T-helper 1 cell treated with Interleukin-12 subunit alpha and Interleukin-12 subunit beta and Interleukin-4 antibody, amounts not matched to agents 30 μg/mL and 1 μg/mL, for 36 hours (primary cell): Measurements from ENCODE around the gene NRG2.

ENCODE experiments used
- H3K27ac Mint-ChIP-seq: one replicate; pipeline ENCODE4 v1.8.0; 2021; ENCODE audit warnings: mild to moderate bottlenecking, mixed read lengths
- H3K27me3 Mint-ChIP-seq: one replicate; pipeline ENCODE4 v1.8.0; 2021; ENCODE audit warnings: low read depth, mixed read lengths
- H3K36me3 Mint-ChIP-seq: one replicate; pipeline ENCODE4 v1.8.0; 2021; ENCODE audit warnings: low read depth, mixed read lengths
- H3K4me1 Mint-ChIP-seq: one replicate; pipeline ENCODE4 v1.8.0; 2021; ENCODE audit warnings: low read depth, mixed read lengths
- H3K4me3 Mint-ChIP-seq: one replicate; pipeline ENCODE4 v1.8.0; 2021; ENCODE audit warnings: mild to moderate bottlenecking, moderate library complexity, mixed read lengths
- H3K9me3 Mint-ChIP-seq: one replicate; pipeline ENCODE4 v1.8.0; 2021; ENCODE audit warnings: mixed read lengths

The NRG2 gene

GRCh38 chr5:139849501-139849900, 193.6 kb downstream of the NRG2 start:
- H3K27me3 Mint-ChIP-seq, result peaks cover 47% of the 10 kb centered on the region
- no peak overlapping the region for H3K27ac Mint-ChIP-seq
- H3K4me1 Mint-ChIP-seq, result peaks cover under 1% of the 10 kb centered on the region
- no peaks in the 10 kb centered on the region for H3K36me3 Mint-ChIP-seq
- H3K4me3 Mint-ChIP-seq, result peak overlapping the region; percentile 59
- no peaks in the 10 kb centered on the region for H3K9me3 Mint-ChIP-seq

- Mint-ChIP-seq H3K27me3 (peaks cover 49% of the 10 kb centered on the region), H3K4me1 (peaks cover 3% of the 10 kb centered on the region), H3K9me3 (no peaks in the 10 kb centered on the region), H3K4me3 (peak overlapping the region; percentile 68), H3K27ac (no peak overlapping the region), H3K36me3 (no peaks in the 10 kb centered on the region)
These were observed 194.5 kb downstream of the NRG2 start for GRCh38 chr5:139848508-139849100.

DNA sequence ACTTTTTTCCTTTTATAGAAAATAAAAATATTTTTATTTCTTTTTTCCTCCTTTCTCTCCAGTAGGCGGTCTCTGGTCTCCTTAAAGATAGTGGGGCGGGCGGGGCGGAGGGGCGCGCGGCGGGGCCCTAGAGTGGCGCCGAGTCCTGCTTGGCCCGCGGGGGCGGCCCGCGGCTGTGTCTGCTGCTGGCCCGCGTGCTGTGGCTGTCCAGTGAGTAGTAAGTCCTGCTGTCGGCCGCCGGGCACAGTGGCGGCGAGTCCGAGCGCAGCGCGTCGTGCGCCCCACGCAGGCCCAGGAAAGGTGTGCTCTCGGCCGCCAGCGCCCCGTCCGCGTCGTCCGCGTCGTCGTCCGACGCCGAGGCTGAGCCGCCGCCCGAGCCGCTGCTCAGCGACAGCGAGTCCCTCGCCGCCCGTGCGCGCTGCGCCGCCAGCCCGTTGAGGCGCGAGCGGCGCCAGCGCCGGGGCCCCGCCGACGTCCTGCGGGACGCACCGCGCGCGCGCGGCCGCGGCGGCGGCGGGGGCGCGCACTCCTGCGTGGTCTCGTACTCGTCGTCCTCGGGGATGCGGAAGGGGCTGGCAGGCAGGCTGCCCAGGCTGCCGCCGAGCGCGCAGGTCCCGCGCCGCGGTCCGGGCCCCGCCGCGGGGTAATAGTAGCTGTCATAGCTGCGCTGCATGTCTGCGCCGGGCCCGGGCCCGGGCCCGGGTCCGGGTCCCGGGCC, 195.2 kb downstream of the NRG2 start:
- Mint-ChIP-seq H3K27ac (no peak overlapping the region), H3K36me3 (no peaks in the 10 kb centered on the region), H3K4me3 (peak overlapping the region; percentile 34), H3K27me3 (peaks cover 49% of the 10 kb centered on the region), H3K9me3 (no peaks in the 10 kb centered on the region), H3K4me1 (peaks cover 3% of the 10 kb centered on the region)

GRCh38 chr5:139847091-139847490, 196.0 kb downstream of the NRG2 start:
- Mint-ChIP-seq H3K4me3 (peak overlapping the region; percentile 9), H3K4me1 (peaks cover 3% of the 10 kb centered on the region), H3K27me3 (peaks cover 51% of the 10 kb centered on the region), H3K36me3 (no peaks in the 10 kb centered on the region), H3K9me3 (no peaks in the 10 kb centered on the region), H3K27ac (no peak overlapping the region)

GRCh38 chr5:139845846-139846681, 197.0 kb downstream of the NRG2 start:
- Mint-ChIP-seq H3K36me3 (no peaks in the 10 kb centered on the region), H3K4me1 (peaks cover 3% of the 10 kb centered on the region), H3K27me3 (peaks cover 59% of the 10 kb centered on the region), H3K27ac (no peak overlapping the region), H3K4me3 (no peak overlapping the region), H3K9me3 (no peaks in the 10 kb centered on the region)

- Mint-ChIP-seq H3K27ac (no peak overlapping the region), H3K9me3 (no peaks in the 10 kb centered on the region), H3K4me3 (no peak overlapping the region), H3K36me3 (no peaks in the 10 kb centered on the region), H3K27me3 (peaks cover 53% of the 10 kb centered on the region), H3K4me1 (peaks cover 3% of the 10 kb centered on the region)
These were observed 198.5 kb downstream of the NRG2 start for GRCh38 chr5:139844472-139845145.

- H3K27ac Mint-ChIP-seq, result no peak overlapping the region
- H3K4me1 Mint-ChIP-seq, result peaks cover 3% of the 10 kb centered on the region
- H3K36me3 Mint-ChIP-seq, result no peaks in the 10 kb centered on the region
- H3K27me3 Mint-ChIP-seq, result peaks cover 47% of the 10 kb centered on the region
- H3K9me3 Mint-ChIP-seq, result no peaks in the 10 kb centered on the region
- no peak overlapping the region for H3K4me3 Mint-ChIP-seq
These were observed 199.1 kb downstream of the NRG2 start for GRCh38 chr5:139843991-139844390.

DNA sequence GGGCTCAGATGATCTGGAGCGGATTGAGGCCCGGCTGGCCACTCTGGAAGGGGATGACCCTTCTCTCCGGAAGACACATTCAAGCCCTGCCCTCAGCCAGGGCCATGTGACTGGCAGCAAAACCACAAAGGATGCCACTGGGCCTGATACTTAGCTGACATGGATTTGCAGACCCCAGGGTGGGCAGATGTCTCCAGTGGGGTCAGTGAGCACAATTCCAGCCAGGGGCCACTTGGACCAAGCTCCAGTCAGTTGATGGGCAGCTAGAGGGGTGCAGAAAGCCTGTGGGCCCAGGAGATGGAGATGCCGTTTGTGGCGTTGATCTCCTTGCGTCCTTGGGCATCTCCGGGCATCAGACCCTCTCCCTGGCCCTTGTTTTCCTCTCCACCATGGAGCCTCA, 200.8 kb downstream of the NRG2 start:
- Mint-ChIP-seq H3K36me3 (no peaks in the 10 kb centered on the region), H3K27ac (no peak overlapping the region), H3K4me3 (no peak overlapping the region), H3K9me3 (no peaks in the 10 kb centered on the region), H3K4me1 (peaks cover 3% of the 10 kb centered on the region), H3K27me3 (peaks cover 40% of the 10 kb centered on the region)

DNA sequence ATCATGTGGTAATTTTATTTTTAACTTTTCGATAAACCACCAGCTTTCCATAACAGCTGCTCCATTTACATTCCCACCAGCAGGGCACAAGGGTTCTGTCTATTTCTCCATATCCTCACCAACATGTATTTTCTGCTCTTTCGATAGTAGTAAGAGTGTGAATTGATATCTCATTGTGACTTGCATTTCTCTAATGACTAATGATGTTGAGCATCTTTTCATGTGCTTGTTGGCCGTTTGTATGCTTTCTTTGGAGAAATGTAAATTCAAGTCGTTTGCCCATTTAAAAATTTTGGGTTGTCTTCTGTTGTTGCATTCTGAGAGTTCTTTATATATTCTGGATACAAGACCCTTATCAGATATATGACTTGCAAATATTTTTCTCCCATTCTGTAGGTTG, 201.6 kb downstream of the NRG2 start:
- Mint-ChIP-seq H3K27me3 (peaks cover 32% of the 10 kb centered on the region), H3K9me3 (no peaks in the 10 kb centered on the region), H3K27ac (no peak overlapping the region), H3K4me1 (peaks cover 3% of the 10 kb centered on the region), H3K4me3 (no peak overlapping the region), H3K36me3 (no peaks in the 10 kb centered on the region)

DNA sequence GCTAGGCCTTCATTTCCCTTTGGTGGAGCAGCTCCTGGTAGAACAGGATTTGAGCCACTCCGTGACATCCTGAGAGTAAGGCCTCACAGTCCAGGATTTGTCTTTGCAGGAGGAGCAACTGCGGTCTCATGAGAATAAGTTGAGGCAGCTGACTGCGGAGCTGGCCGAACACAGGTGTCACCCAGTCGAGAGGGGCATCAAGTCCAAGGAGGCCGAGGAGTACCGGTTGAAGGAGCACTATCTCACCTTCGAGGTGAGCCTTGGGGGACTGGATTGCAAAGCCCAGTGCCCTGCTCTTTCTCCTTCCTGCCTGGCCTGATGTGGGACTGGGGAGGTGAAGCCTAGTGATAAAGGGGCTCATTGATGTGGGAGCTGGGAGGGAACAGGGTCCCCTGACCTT, 203.2 kb downstream of the NRG2 start:
- peaks cover 3% of the 10 kb centered on the region for H3K4me1 Mint-ChIP-seq
- H3K27ac Mint-ChIP-seq, result no peak overlapping the region
- no peaks in the 10 kb centered on the region for H3K36me3 Mint-ChIP-seq
- no peaks in the 10 kb centered on the region for H3K9me3 Mint-ChIP-seq
- H3K27me3 Mint-ChIP-seq, result peaks cover 16% of the 10 kb centered on the region
- no peak overlapping the region for H3K4me3 Mint-ChIP-seq

GRCh38 chr5:139839232-139839815, 203.8 kb downstream of the NRG2 start:
- Mint-ChIP-seq H3K27me3 (peaks cover 10% of the 10 kb centered on the region), H3K9me3 (no peaks in the 10 kb centered on the region), H3K36me3 (no peaks in the 10 kb centered on the region), H3K4me1 (peaks cover under 1% of the 10 kb centered on the region), H3K27ac (no peak overlapping the region), H3K4me3 (no peak overlapping the region)

DNA sequence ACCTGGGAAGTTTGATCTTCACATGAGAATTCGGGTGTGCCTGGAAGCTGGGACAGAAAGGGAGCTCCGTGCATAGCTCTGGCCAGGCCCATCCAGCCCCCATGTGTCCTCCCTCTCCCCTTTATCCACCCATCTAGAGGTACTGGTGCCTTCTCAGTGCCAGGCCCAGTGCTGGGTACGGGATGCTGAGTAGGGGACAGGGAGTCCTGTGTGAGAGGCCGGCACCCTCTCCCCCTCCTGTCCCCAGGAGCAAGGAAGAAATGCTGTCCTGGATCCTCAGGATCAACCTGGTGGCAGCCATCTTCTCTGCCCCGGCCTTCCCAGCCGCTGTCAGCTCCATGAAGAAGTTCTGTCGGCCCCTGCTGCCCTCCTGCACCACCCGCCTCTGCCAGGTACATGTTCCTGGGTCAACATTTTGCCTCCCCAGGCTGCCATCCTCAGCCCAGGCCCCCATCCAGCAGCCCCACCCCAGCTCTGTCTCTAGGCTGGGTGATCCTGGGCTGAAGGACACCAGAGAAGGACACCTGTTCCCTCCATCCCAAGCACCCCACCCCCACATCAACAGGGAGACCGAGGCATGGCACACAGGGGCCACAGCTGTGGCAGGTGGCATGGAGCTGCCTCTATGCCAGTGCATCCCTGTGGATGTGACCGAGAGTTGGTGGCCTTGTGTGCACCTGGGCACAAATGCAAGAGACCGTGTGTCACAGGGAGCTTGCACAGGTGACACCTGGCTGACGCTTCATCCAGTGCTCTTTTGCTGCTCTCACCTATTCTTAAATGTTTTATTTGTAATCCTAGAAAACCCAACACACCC, 204.5 kb downstream of the NRG2 start:
- Mint-ChIP-seq H3K9me3 (no peaks in the 10 kb centered on the region), H3K27ac (no peak overlapping the region), H3K4me3 (no peak overlapping the region), H3K4me1 (no peaks in the 10 kb centered on the region), H3K36me3 (no peaks in the 10 kb centered on the region), H3K27me3 (peaks cover 10% of the 10 kb centered on the region)

- H3K4me3 Mint-ChIP-seq, result no peak overlapping the region
- peaks cover 14% of the 10 kb centered on the region for H3K27me3 Mint-ChIP-seq
- no peaks in the 10 kb centered on the region for H3K4me1 Mint-ChIP-seq
- no peak overlapping the region for H3K27ac Mint-ChIP-seq
- no peaks in the 10 kb centered on the region for H3K36me3 Mint-ChIP-seq
- no peaks in the 10 kb centered on the region for H3K9me3 Mint-ChIP-seq
These were observed 205.3 kb downstream of the NRG2 start for GRCh38 chr5:139837711-139838380.
